Thyroid gland (tissue), 4 donors: ENCODE measurements around the gene MVB12B. TPM values are rescaled to one million over a fixed set of nuclear protein-coding genes. Genes with fewer than 3 reads are reported as not detected.

ENCODE experiments used
- DNase-seq, 2 donors: peaks; one replicate each; pipeline ENCODE4 v3.0.0-alpha.2; 2019
- H3K27ac ChIP-seq, 3 donors: fragments of 200-600 bp; sonication (generic); 1 replicate in 2 of 3; 2 replicates in 1 of 3; pipeline ENCODE4 v1.5.1; 2016 to 2019; ENCODE audit warnings: mild to moderate bottlenecking in 1 of 3, moderate library complexity in 1 of 3
- H3K27me3 ChIP-seq: fragments of 200-600 bp; sonication (generic); one replicate; pipeline ENCODE4 v1.5.1; 2019
- H3K36me3 ChIP-seq, 2 donors: fragments of 200-600 bp; sonication (generic); one replicate each; pipeline ENCODE4 v1.5.1; 2016 to 2019
- H3K4me1 ChIP-seq, 2 donors: fragments of 200-600 bp; sonication (generic); one replicate each; pipeline ENCODE4 v1.5.1; 2017 to 2019
- H3K4me3 ChIP-seq, 3 donors: fragments of 200-600 bp; sonication (generic); replicated peaks in 1 of 3; 1 replicate in 2 of 3; 2 replicates in 1 of 3; pipeline ENCODE4 v1.5.1; 2016; ENCODE audit warnings: mild to moderate bottlenecking in 1 of 3
- H3K9me3 ChIP-seq: fragments of 200-600 bp; sonication (generic); one replicate; pipeline ENCODE4 v1.5.1; 2017
- CTCF ChIP-seq, 6 experiments: fragments of 200-600 bp in 3 of 6; fragments of 450-650 bp in 3 of 6; sonication (generic) in 3 of 6; IDR thresholded peaks; one replicate each; pipeline ENCODE4 v1.5.1; 2016 to 2019; ENCODE audit warnings: antibody characterized with exemption in 6 of 6, mild to moderate bottlenecking in 2 of 6, inconsistent platforms in 1 of 6, moderate library complexity in 1 of 6
- POLR2A ChIP-seq, 2 donors: fragments of 450-650 bp; IDR thresholded peaks; one replicate each; pipeline ENCODE4 v1.6.1; 2017; ENCODE audit warnings: antibody characterized with exemption in 2 of 2, mild to moderate bottlenecking in 2 of 2, moderate library complexity in 1 of 2
- WGBS, 2 donors: methylation state at CpG; one replicate each; pipeline ENCODE4 v1.1.5; 2017; 5-methylcytosine and 5-hydroxymethylcytosine counted together
- intact Hi-C: fragments of 100-400 bp; cut with DNase I; formaldehyde crosslinking; loops from one replicate; pipeline ENCODE4 v1.15.1; 2023
- total RNA-seq, 4 donors: library from RNA; depleted of rRNA; stranded (reverse); fragments of >200 nt; gene quantifications; one replicate each; pipeline ENCODE4 v1.2.3, GENCODE V29; 2016

The MVB12B gene
- total RNA-seq, 4 donors from 2014 or later = 13.4 to 19.3 (median 15.5) TPM

GRCh38 chr9:126397056-126397455, 70.4 kb downstream of the MVB12B start:
- intact Hi-C loops = loop anchor here (5.0 kb wide), 2 partner anchors 80 to 95 kb away; no protein-coding TSS in a partner anchor
- no peak overlapping the region for H3K27ac ChIP-seq
- H3K4me1 ChIP-seq = peaks cover 0 to 5% of the 10 kb centered on the region in 2 donors
- H3K4me3 ChIP-seq = no peak overlapping the region
- H3K36me3 ChIP-seq = peaks cover 0 to 14% of the 10 kb centered on the region in 2 donors
- no peak for TF ChIP-seq CTCF (IDR thresholded peaks at IDR 0.05)
- no peak for TF ChIP-seq POLR2A (IDR thresholded peaks at IDR 0.05)
- H3K9me3 ChIP-seq = no peaks in the 10 kb centered on the region
- no peak for DNase-seq
- H3K27me3 ChIP-seq = no peaks in the 10 kb centered on the region
- 80 to 97% methylated on average over 4 to 5 of the region's 5 CpGs for WGBS, 2 donors

- Histone ChIP-seq H3K27me3 (no peaks in the 10 kb centered on the region), H3K4me3 (no peak overlapping the region), H3K9me3 (no peaks in the 10 kb centered on the region), H3K4me1 (no peaks in the 10 kb centered on the region), H3K27ac (no peak overlapping the region), H3K36me3 (peaks cover 0 to 14% of the 10 kb centered on the region in 2 donors)
- TF ChIP-seq POLR2A (IDR thresholded peaks at IDR 0.05) (no peak), CTCF (IDR thresholded peaks at IDR 0.05) (peak; percentile 91 to 98 (median 94))
- 25 to 26% methylated on average over 25 of the region's 25 CpGs for WGBS, 2 donors
- intact Hi-C loops = loop anchor here (5.0 kb wide), 2 partner anchors 81 to 96 kb away; no protein-coding TSS in a partner anchor
- DNase-seq = peak; percentile 75 to 76
Observed at GRCh38 chr9:126398403-126399058, 71.9 kb downstream of the MVB12B start.

GRCh38 chr9:126399251-126399650, 72.6 kb downstream of the MVB12B start:
- Histone ChIP-seq H3K4me3 (no peak overlapping the region), H3K27me3 (no peaks in the 10 kb centered on the region), H3K27ac (no peak overlapping the region), H3K4me1 (no peaks in the 10 kb centered on the region), H3K36me3 (peaks cover 0 to 14% of the 10 kb centered on the region in 2 donors), H3K9me3 (no peaks in the 10 kb centered on the region)
- DNase-seq = no peak
- no peak for TF ChIP-seq POLR2A (IDR thresholded peaks at IDR 0.05)
- TF ChIP-seq CTCF (IDR thresholded peaks at IDR 0.05) = no peak
- intact Hi-C loops = loop anchor here (5.0 kb wide), 2 partner anchors 82 to 97 kb away; no protein-coding TSS in a partner anchor
- 90 to 92% methylated on average over 8 of the region's 8 CpGs for WGBS, 2 donors

GRCh38 chr9:126399789-126400188, 73.2 kb downstream of the MVB12B start:
- no peaks in the 10 kb centered on the region for H3K27me3 ChIP-seq
- H3K27ac ChIP-seq = no peak overlapping the region
- no peaks in the 10 kb centered on the region for H3K9me3 ChIP-seq
- H3K4me1 ChIP-seq = no peaks in the 10 kb centered on the region
- H3K36me3 ChIP-seq = peaks cover 0 to 14% of the 10 kb centered on the region in 2 donors
- intact Hi-C loops = loop anchor here (5.0 kb wide), 3 partner anchors 82 to 97 kb away; no protein-coding TSS in a partner anchor
- TF ChIP-seq POLR2A (IDR thresholded peaks at IDR 0.05) (no peak), CTCF (IDR thresholded peaks at IDR 0.05) (no peak)
- 97% methylated on average over 10 of the region's 10 CpGs for WGBS, 2 donors
- H3K4me3 ChIP-seq = no peak overlapping the region
- no peak for DNase-seq

GRCh38 chr9:126400571-126400970, 73.9 kb downstream of the MVB12B start:
- 79 to 81% methylated on average over 8 to 10 of the region's 11 CpGs for WGBS, 2 donors
- Histone ChIP-seq H3K9me3 (no peaks in the 10 kb centered on the region), H3K36me3 (peaks cover 0 to 14% of the 10 kb centered on the region in 2 donors), H3K4me1 (no peaks in the 10 kb centered on the region), H3K27ac (no peak overlapping the region), H3K4me3 (no peak overlapping the region), H3K27me3 (no peaks in the 10 kb centered on the region)
- no peak for DNase-seq
- intact Hi-C loops = loop anchor here (5.0 kb wide), 1 partner anchor 92 kb away; no protein-coding TSS in a partner anchor
- TF ChIP-seq CTCF (IDR thresholded peaks at IDR 0.05) (no peak), POLR2A (IDR thresholded peaks at IDR 0.05) (no peak)
